Endothelial cell of umbilical vein (primary cell): ENCODE data around the gene FBXL4. TPM values are rescaled to one million over a fixed set of nuclear protein-coding genes. Genes with fewer than 3 reads are reported as not detected.

ENCODE experiments used
- BruUV-seq: library from RNA; stranded (reverse); fragments of 400-500 nt; replicated peaks from 2 replicates; lab custom pipeline; 2021; lab: Mats Ljungman, UMichigan
- CTCF ChIA-PET: fragments of 300-600, 350-600 bp; sonication (Branson Sonifier 250); formaldehyde crosslinking; loops from one replicate; lab custom pipeline; 2021; ENCODE audit warnings: antibody characterized with exemption, inconsistent platforms; lab: Charles Lee
- POLR2A ChIA-PET: fragments of 300-600, 350-600 bp; sonication (Branson Sonifier 250); formaldehyde crosslinking; loops from one replicate; lab custom pipeline; 2021; ENCODE audit warnings: antibody characterized with exemption, inconsistent platforms; lab: Charles Lee
- DNase-seq: peaks from one replicate; pipeline ENCODE4 v3.0.0-alpha.2; 2011; ENCODE audit warnings: low read depth, low spot score
- FAIRE-seq: peaks from 2 replicates; lab custom pipeline; 2011; peaks lifted over from hg19 to GRCh38; lab: Jason Lieb, UNC
- H2AFZ ChIP-seq: 2 replicates; pipeline ENCODE4 v1.6.0; 2012; ENCODE audit warnings: low read depth, low read length, control low read depth, inconsistent platforms
- H3K27ac ChIP-seq: 2 replicates; pipeline ENCODE4 v1.5.1; 2011; ENCODE audit warnings: low read depth, mild to moderate bottlenecking, control low read depth, low read length, moderate library complexity; ENCODE audit not compliant: insufficient read depth
- H3K27me3 ChIP-seq, 2 experiments: 2 replicates each; pipeline versions ENCODE4 v1.6.0 to v1.6.1; 2011; ENCODE audit warnings: low read length in 2 of 2, mixed read lengths in 1 of 2; ENCODE audit not compliant: control insufficient read depth in 2 of 2, insufficient read depth in 2 of 2
- H3K36me3 ChIP-seq, 2 experiments: 2 replicates in 1 of 2; 3 replicates in 1 of 2; pipeline ENCODE4 v1.5.1; 2011; ENCODE audit warnings: low read length in 2 of 2, mild to moderate bottlenecking in 1 of 2, moderate library complexity in 1 of 2; ENCODE audit not compliant: control insufficient read depth in 2 of 2, insufficient read depth in 2 of 2; ENCODE audit errors: extremely low read depth in 1 of 2
- H3K4me1 ChIP-seq: 3 replicates; pipeline ENCODE4 v1.5.1; 2011; ENCODE audit warnings: mild to moderate bottlenecking, low read length; ENCODE audit not compliant: control insufficient read depth, insufficient read depth; ENCODE audit errors: extremely low read depth
- H3K4me2 ChIP-seq: 2 replicates; pipeline ENCODE4 v1.6.1; 2011; ENCODE audit warnings: low read length, control low read depth, mixed read lengths; ENCODE audit not compliant: insufficient read depth
- H3K4me3 ChIP-seq, 3 experiments: fragments of 200-600 bp in 1 of 3; sonication (generic), shearing (Covaris generic) in 1 of 3; replicated peaks in 1 of 3; 2 replicates each; pipeline ENCODE4 v1.5.1; 2011 to 2016; ENCODE audit warnings: control low read depth in 3 of 3, low read length in 3 of 3, mild to moderate bottlenecking in 2 of 3, inconsistent platforms in 1 of 3, low read depth in 1 of 3, moderate library complexity in 1 of 3; ENCODE audit not compliant: insufficient read depth in 1 of 3
- H3K79me2 ChIP-seq: 2 replicates; pipeline ENCODE4 v1.6.0; 2012; ENCODE audit warnings: low read length, inconsistent platforms; ENCODE audit not compliant: control insufficient read depth, insufficient read depth
- H3K9ac ChIP-seq: replicated peaks from 2 replicates; pipeline ENCODE3; 2011; ENCODE audit warnings: low read length, control low read depth; ENCODE audit not compliant: insufficient read depth; ENCODE audit errors: extremely low read depth
- H3K9me1 ChIP-seq: replicated peaks from 3 replicates; pipeline ENCODE4 v1.6.0; 2011; ENCODE audit warnings: mild to moderate bottlenecking, low read length; ENCODE audit not compliant: control insufficient read depth, insufficient read depth; ENCODE audit errors: extremely low read depth
- H3K9me3 ChIP-seq: replicated peaks from 2 replicates; pipeline ENCODE4 v1.5.1; 2012; ENCODE audit warnings: low read length, inconsistent platforms; ENCODE audit not compliant: control insufficient read depth, insufficient read depth
- H4K20me1 ChIP-seq: replicated peaks from 2 replicates; pipeline ENCODE3; 2011; ENCODE audit warnings: mild to moderate bottlenecking, low read length; ENCODE audit not compliant: control insufficient read depth, insufficient read depth; ENCODE audit errors: extremely low read depth
- EZH2 ChIP-seq: IDR thresholded peaks from 2 replicates; pipeline ENCODE4 v1.6.1; 2012; ENCODE audit warnings: borderline replicate concordance, low read depth, mild to moderate bottlenecking, moderate library complexity, low read length, inconsistent platforms; ENCODE audit not compliant: severe bottlenecking
- FOS ChIP-seq: IDR thresholded peaks from 2 replicates; pipeline ENCODE4 v1.6.1; 2011; ENCODE audit warnings: mild to moderate bottlenecking, low read length, moderate library complexity, borderline replicate concordance; ENCODE audit not compliant: insufficient read depth
- GATA2 ChIP-seq: IDR thresholded peaks from 2 replicates; pipeline ENCODE4 v1.7.0; 2011; ENCODE audit warnings: low read depth, mild to moderate bottlenecking, moderate library complexity, mixed read lengths, low read length; ENCODE audit not compliant: insufficient read length, insufficient read depth
- JUN ChIP-seq: IDR thresholded peaks from 2 replicates; pipeline ENCODE4 v1.6.1; 2011; ENCODE audit warnings: borderline replicate concordance, low read depth; ENCODE audit not compliant: insufficient read length, insufficient read depth
- MYC ChIP-seq: IDR thresholded peaks from one replicate; pipeline ENCODE4 v1.6.1; 2011; ENCODE audit warnings: mild to moderate bottlenecking, low read depth, low read length
- POLR2A ChIP-seq: IDR thresholded peaks from 2 replicates; pipeline ENCODE4 v1.6.1; 2012; ENCODE audit warnings: low read depth, mild to moderate bottlenecking, control low read depth, low read length
- POLR2AphosphoS5 ChIP-seq: IDR thresholded peaks from 2 replicates; pipeline ENCODE4 v1.6.1; 2012; ENCODE audit warnings: low read depth, mild to moderate bottlenecking, control low read depth, low read length, moderate library complexity; ENCODE audit not compliant: insufficient read depth
- dilution Hi-C: fragments of 300-500 bp; cut with MboI; formaldehyde crosslinking; loops from one replicate; pipeline ENCODE4 v1.15.0; 2019; ENCODE audit warnings: low sequenced_read_pairs; ENCODE audit not compliant: extremely low pct_ligation_motif_present
- intact Hi-C: fragments of 100-400 bp; cut with micrococcal nuclease; formaldehyde crosslinking; loops from one replicate; pipeline ENCODE4 v1.10.0; 2022
- polyA plus RNA-seq, 4 experiments: library from polyadenylated mRNA; depleted of rRNA in 3 of 4; stranded (reverse) in 3 of 4; unstranded in 1 of 4; fragments of >200 nt; gene quantifications; 2 replicates each; pipeline versions ENCODE4 v1.2.1 to v1.2.3, GENCODE V29; 2011 to 2012; ENCODE audit warnings: missing spikeins in 1 of 4
- total RNA-seq: library from RNA; stranded (reverse); gene quantifications from 2 replicates; pipeline ENCODE4 v1.2.3, GENCODE V29; 2021
- TF ChIP-seq, protein P1 (sequence below), 2 donors: IDR thresholded peaks; 1 replicate in 1 of 2; 2 replicates in 1 of 2; pipeline ENCODE4 v1.5.1; 2011; ENCODE audit warnings: low read length in 2 of 2, mild to moderate bottlenecking in 2 of 2, moderate library complexity in 2 of 2, control low read depth in 1 of 2, inconsistent platforms in 1 of 2, low read depth in 1 of 2; ENCODE audit not compliant: insufficient read depth in 1 of 2; ENCODE audit errors: extremely low read depth in 1 of 2
- TF ChIP-seq, protein P2 (sequence below): IDR thresholded peaks from 2 replicates; pipeline ENCODE4 v1.6.1; 2011; ENCODE audit not compliant: insufficient read depth, insufficient read length

The FBXL4 gene
- total and polyA plus RNA-seq, 2 donors (not counting 3 experiments of a cell fraction or from before 2014, with no cell fraction given): 7.0 to 9.8 TPM

DNA sequence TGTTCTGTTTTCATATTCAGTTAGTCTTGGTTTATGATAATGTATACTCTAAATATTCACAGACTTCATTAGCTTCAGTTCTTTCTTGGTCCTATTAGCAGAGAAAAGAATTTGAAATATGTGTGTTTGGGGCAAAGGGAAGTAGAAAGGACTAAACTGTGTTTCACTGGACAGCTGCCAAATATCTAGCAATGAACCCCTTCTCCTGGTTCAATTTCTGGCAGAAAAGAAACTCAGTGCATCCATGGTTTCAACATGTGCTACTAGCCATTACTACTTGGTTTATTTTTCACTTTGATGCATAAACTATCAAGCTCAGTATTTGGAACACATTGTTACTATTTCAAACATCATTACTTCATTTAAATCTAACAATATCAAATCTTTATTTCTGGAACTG, 43.6 kb downstream of the FBXL4 start:
- no peak overlapping the region for H3K9ac ChIP-seq
- no TSS peak for BruUV-seq
- H3K9me3 ChIP-seq: no peaks in the 10 kb centered on the region
- H3K4me3 ChIP-seq: no peak overlapping the region
- TF ChIP-seq FOS (no peak), POLR2AphosphoS5 (no peak), JUN (no peak), MYC (no peak), GATA2 (no peak), POLR2A (no peak), EZH2 (no peak)
- TF ChIP-seq, protein P1, sequence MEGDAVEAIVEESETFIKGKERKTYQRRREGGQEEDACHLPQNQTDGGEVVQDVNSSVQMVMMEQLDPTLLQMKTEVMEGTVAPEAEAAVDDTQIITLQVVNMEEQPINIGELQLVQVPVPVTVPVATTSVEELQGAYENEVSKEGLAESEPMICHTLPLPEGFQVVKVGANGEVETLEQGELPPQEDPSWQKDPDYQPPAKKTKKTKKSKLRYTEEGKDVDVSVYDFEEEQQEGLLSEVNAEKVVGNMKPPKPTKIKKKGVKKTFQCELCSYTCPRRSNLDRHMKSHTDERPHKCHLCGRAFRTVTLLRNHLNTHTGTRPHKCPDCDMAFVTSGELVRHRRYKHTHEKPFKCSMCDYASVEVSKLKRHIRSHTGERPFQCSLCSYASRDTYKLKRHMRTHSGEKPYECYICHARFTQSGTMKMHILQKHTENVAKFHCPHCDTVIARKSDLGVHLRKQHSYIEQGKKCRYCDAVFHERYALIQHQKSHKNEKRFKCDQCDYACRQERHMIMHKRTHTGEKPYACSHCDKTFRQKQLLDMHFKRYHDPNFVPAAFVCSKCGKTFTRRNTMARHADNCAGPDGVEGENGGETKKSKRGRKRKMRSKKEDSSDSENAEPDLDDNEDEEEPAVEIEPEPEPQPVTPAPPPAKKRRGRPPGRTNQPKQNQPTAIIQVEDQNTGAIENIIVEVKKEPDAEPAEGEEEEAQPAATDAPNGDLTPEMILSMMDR (IDR thresholded peaks at IDR 0.05; ENCODE audit: extremely low read depth in 1 of 2, insufficient read depth in 1 of 2, low read depth in 1 of 2, low read length in 2 of 2): no peak
- TF ChIP-seq, protein P2, sequence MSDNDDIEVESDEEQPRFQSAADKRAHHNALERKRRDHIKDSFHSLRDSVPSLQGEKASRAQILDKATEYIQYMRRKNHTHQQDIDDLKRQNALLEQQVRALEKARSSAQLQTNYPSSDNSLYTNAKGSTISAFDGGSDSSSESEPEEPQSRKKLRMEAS: no peak
- dilution Hi-C loops: no loop called here
- H3K79me2 ChIP-seq: no peaks in the 10 kb centered on the region
- intact Hi-C loops: no loop called here
- H3K36me3 ChIP-seq: no peaks in the 10 kb centered on the region
- FAIRE-seq (no peak), DNase-seq (peak; percentile 16)
- H3K4me1 ChIP-seq: no peaks in the 10 kb centered on the region
- no peaks in the 10 kb centered on the region for H3K9me1 ChIP-seq
- H2AFZ ChIP-seq: no peak overlapping the region
- H3K4me2 ChIP-seq: no peak overlapping the region
- H4K20me1 ChIP-seq: no peaks in the 10 kb centered on the region
- ChIA-PET POLR2A (no interaction called here), CTCF (interaction anchor here (1.0 kb wide), 1 partner anchor 14 kb away, joined by 3 read pairs; no protein-coding TSS in a partner anchor)
- H3K27ac ChIP-seq: no peak overlapping the region
- no peaks in the 10 kb centered on the region for H3K27me3 ChIP-seq
